Measurements from ENCODE around the gene EFHC1.

GRCh38 chr6:52504782-52505136 is 84.6 kb downstream of the EFHC1 start:
- TF ChIP-seq POLR2AphosphoS5 (IDR thresholded peaks at IDR 0.05) (no peak), CTCF (IDR thresholded peaks at IDR 0.05) (no peak)
